ENCODE results near the gene RBM10.

DNA sequence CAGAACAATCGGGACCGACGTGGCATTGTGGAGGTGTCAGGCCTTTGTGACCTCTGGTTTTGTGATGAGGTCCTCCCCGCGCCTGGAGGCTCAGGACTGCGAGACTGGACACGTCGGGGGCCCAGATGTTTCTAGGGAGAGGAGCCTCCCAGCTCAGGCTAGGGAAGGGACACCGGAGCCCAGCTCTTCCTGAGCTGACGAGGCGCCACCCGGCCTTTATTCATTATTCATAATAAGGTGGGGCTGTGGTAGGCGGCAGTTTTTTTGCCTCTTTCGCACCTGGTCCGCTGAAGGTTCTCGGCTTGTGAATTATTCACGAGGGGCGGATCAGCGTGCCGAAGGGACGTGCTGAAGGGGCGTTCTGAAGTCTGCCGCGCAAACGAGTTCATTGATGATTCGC is 46.3 kb downstream of the RBM10 start:
- TF ChIP-seq, protein P1, sequence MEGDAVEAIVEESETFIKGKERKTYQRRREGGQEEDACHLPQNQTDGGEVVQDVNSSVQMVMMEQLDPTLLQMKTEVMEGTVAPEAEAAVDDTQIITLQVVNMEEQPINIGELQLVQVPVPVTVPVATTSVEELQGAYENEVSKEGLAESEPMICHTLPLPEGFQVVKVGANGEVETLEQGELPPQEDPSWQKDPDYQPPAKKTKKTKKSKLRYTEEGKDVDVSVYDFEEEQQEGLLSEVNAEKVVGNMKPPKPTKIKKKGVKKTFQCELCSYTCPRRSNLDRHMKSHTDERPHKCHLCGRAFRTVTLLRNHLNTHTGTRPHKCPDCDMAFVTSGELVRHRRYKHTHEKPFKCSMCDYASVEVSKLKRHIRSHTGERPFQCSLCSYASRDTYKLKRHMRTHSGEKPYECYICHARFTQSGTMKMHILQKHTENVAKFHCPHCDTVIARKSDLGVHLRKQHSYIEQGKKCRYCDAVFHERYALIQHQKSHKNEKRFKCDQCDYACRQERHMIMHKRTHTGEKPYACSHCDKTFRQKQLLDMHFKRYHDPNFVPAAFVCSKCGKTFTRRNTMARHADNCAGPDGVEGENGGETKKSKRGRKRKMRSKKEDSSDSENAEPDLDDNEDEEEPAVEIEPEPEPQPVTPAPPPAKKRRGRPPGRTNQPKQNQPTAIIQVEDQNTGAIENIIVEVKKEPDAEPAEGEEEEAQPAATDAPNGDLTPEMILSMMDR (IDR thresholded peaks at IDR 0.05; ENCODE audit: low read length): no peak
- no peak for TF ChIP-seq EZH2phosphoT487 (IDR thresholded peaks at IDR 0.05; ENCODE audit: low read length)

Data from MM.1S (cell line).